Esophagus mucosa (tissue), 1 donor: ENCODE data around the gene AGAP3. TPM values are rescaled to one million over a fixed set of nuclear protein-coding genes. Genes with fewer than 3 reads are reported as not detected.

Experiments used
- ATAC-seq: fragments of 200-7000 bp; cut with Tn5 transposase; one replicate; pipeline ENCODE4 v1.9.1; 2020
- total RNA-seq: library from RNA; stranded (reverse); gene quantifications from one replicate; pipeline ENCODE4 v1.2.4, GENCODE V29; 2023
- donor health status: DM: yes; HTN: yes; CAD: no.

Gene AGAP3
- total RNA-seq, 1 donor from 2014 or later: 76.1 TPM

- no peak for ATAC-seq
Measured at GRCh38 chr7:151137076-151137675, 50.9 kb downstream of the AGAP3 start.

- ATAC-seq: no peak
Measured at GRCh38 chr7:151137791-151138152, 51.5 kb downstream of the AGAP3 start.

- ATAC-seq: no peak
Measured at GRCh38 chr7:151138153-151138851, 52.0 kb downstream of the AGAP3 start.

- no peak for ATAC-seq
Measured at GRCh38 chr7:151139071-151139790, 53.0 kb downstream of the AGAP3 start.

- no peak for ATAC-seq
Measured at GRCh38 chr7:151139791-151140190, 53.5 kb downstream of the AGAP3 start.

GRCh38 chr7:151140826-151141225, 54.6 kb downstream of the AGAP3 start:
- ATAC-seq: no peak

- no peak for ATAC-seq
Measured at GRCh38 chr7:151141311-151141854, 55.1 kb downstream of the AGAP3 start.

GRCh38 chr7:151141855-151142685, 55.8 kb downstream of the AGAP3 start:
- no peak for ATAC-seq

GRCh38 chr7:151142686-151143040, 56.4 kb downstream of the AGAP3 start:
- ATAC-seq: no peak

GRCh38 chr7:151143261-151144015, 57.2 kb downstream of the AGAP3 start:
- ATAC-seq: no peak

GRCh38 chr7:151144387-151144786, 58.1 kb downstream of the AGAP3 start:
- ATAC-seq: no peak

GRCh38 chr7:151146761-151147160, 60.5 kb downstream of the AGAP3 start:
- no peak for ATAC-seq

GRCh38 chr7:151148319-151149259, 62.3 kb downstream of the AGAP3 start:
- no peak for ATAC-seq

GRCh38 chr7:151150388-151150787, 64.1 kb downstream of the AGAP3 start:
- ATAC-seq: peak; percentile 26

GRCh38 chr7:151152643-151153513, 66.6 kb downstream of the AGAP3 start:
- ATAC-seq: no peak

GRCh38 chr7:151157645-151158329, 71.5 kb downstream of the AGAP3 start:
- ATAC-seq: peak; percentile 56

GRCh38 chr7:151161757-151162156, 75.5 kb downstream of the AGAP3 start:
- ATAC-seq: no peak

- ATAC-seq: peak; percentile 13
Measured at GRCh38 chr7:151166629-151167196, 80.4 kb downstream of the AGAP3 start.
